Measurements from ENCODE around the gene KCNE3.

DNA sequence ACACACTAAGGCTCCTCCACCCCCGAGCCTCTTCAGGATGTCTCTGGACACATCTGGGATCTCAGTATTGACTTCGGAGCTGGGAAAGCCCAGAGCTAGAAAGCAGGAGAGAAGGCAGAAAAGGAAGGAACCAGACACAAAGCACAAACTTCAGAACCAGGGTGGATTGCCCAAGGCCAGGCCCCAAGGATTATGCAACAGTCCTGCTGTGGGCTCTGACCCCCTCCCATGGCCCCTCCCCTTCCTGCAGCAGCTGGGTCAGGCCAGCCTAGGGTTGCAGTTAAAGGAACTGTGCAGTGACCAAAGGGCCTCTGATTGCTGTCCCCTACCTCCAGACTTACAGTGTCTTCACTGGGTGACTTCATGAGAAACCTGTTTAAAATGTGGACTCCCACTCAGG, 5.3 kb downstream of the KCNE3 start:
- TF ChIP-seq POLR2A (IDR thresholded peaks at IDR 0.05) (peak in 2 of 4 donors; percentile 21 to 69), EP300 (IDR thresholded peaks at IDR 0.05) (no peak)
- TF ChIP-seq, protein P1, sequence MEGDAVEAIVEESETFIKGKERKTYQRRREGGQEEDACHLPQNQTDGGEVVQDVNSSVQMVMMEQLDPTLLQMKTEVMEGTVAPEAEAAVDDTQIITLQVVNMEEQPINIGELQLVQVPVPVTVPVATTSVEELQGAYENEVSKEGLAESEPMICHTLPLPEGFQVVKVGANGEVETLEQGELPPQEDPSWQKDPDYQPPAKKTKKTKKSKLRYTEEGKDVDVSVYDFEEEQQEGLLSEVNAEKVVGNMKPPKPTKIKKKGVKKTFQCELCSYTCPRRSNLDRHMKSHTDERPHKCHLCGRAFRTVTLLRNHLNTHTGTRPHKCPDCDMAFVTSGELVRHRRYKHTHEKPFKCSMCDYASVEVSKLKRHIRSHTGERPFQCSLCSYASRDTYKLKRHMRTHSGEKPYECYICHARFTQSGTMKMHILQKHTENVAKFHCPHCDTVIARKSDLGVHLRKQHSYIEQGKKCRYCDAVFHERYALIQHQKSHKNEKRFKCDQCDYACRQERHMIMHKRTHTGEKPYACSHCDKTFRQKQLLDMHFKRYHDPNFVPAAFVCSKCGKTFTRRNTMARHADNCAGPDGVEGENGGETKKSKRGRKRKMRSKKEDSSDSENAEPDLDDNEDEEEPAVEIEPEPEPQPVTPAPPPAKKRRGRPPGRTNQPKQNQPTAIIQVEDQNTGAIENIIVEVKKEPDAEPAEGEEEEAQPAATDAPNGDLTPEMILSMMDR (IDR thresholded peaks at IDR 0.05) = no peak
